KMS-11 (cell line): ENCODE measurements around the gene DPEP2NB.

Experiments
- H2AFZ ChIP-seq: fragments of 200-600 bp; sonication (generic); 2 replicates; pipeline ENCODE4 v1.6.1; 2016; ENCODE audit warnings: antibody characterized with exemption, mixed run types, low read depth
- H3K27ac ChIP-seq: fragments of 200-600 bp; sonication (generic); 2 replicates; pipeline ENCODE4 v1.6.1; 2016; ENCODE audit warnings: mild to moderate bottlenecking, mixed run types
- H3K27me3 ChIP-seq: fragments of 200-600 bp; sonication (generic); 2 replicates; pipeline ENCODE4 v1.6.1; 2017; ENCODE audit warnings: mild to moderate bottlenecking, low read depth, mixed run types, moderate library complexity; ENCODE audit not compliant: insufficient read depth
- H3K36me3 ChIP-seq: fragments of 200-600 bp; sonication (generic); 2 replicates; pipeline ENCODE4 v1.6.1; 2017; ENCODE audit warnings: mild to moderate bottlenecking, mixed run types; ENCODE audit not compliant: insufficient read depth
- H3K4me1 ChIP-seq: fragments of 200-600 bp; sonication (generic); 2 replicates; pipeline ENCODE4 v1.6.1; 2016; ENCODE audit warnings: mild to moderate bottlenecking, low read depth, mixed run types; ENCODE audit not compliant: poor library complexity, severe bottlenecking
- H3K4me2 ChIP-seq: fragments of 200-600 bp; sonication (generic); 2 replicates; pipeline ENCODE4 v1.7.0; 2016; ENCODE audit warnings: mild to moderate bottlenecking, mixed run types
- H3K4me3 ChIP-seq: fragments of 200-600 bp; sonication (generic); IDR thresholded peaks from 2 replicates; pipeline ENCODE4 v1.6.1; 2017; ENCODE audit warnings: low read depth, low read length, mixed read lengths; ENCODE audit not compliant: insufficient read depth
- H3K79me2 ChIP-seq: fragments of 200-600 bp; sonication (generic); 2 replicates; pipeline ENCODE4 v1.6.1; 2016; ENCODE audit warnings: low read depth, mixed run types; ENCODE audit not compliant: insufficient read depth
- H3K9ac ChIP-seq: fragments of 200-600 bp; sonication (generic); 2 replicates; pipeline ENCODE4 v1.6.1; 2016; ENCODE audit warnings: mild to moderate bottlenecking, mixed run types
- H4K20me1 ChIP-seq: fragments of 200-600 bp; sonication (generic); 2 replicates; pipeline ENCODE4 v1.6.1; 2016; ENCODE audit warnings: mild to moderate bottlenecking, mixed run types; ENCODE audit not compliant: insufficient read depth
- TF ChIP-seq, protein P1 (sequence below): fragments of 200-600 bp; sonication (generic); conservative IDR thresholded peaks from 2 replicates; pipeline ENCODE4 v1.6.1; 2017; ENCODE audit warnings: low read depth, mild to moderate bottlenecking, antibody characterized with exemption, low read length, moderate library complexity, mixed read lengths

The DPEP2NB gene

DNA sequence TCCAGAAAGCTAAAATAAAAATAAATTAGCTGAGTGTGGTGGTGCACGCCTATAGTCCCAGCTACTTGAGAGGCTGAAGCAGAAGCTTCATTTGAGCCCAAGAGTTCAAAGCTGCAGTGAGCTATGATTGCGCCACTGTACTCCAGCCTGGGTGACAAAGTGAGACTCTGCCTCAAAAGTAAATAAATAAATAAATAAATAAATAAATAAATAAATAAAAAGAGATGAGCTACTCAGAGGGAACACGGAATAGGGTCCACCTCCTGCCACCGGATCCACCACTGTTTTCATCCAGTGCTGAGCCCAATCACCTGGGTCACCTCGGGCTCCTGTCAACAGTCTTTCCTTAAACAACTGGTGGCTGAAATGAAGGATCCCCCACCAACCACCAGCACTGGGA is 28.8 kb downstream of the DPEP2NB start:
- TF ChIP-seq, protein P1, sequence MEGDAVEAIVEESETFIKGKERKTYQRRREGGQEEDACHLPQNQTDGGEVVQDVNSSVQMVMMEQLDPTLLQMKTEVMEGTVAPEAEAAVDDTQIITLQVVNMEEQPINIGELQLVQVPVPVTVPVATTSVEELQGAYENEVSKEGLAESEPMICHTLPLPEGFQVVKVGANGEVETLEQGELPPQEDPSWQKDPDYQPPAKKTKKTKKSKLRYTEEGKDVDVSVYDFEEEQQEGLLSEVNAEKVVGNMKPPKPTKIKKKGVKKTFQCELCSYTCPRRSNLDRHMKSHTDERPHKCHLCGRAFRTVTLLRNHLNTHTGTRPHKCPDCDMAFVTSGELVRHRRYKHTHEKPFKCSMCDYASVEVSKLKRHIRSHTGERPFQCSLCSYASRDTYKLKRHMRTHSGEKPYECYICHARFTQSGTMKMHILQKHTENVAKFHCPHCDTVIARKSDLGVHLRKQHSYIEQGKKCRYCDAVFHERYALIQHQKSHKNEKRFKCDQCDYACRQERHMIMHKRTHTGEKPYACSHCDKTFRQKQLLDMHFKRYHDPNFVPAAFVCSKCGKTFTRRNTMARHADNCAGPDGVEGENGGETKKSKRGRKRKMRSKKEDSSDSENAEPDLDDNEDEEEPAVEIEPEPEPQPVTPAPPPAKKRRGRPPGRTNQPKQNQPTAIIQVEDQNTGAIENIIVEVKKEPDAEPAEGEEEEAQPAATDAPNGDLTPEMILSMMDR: no peak
- Histone ChIP-seq H3K4me1 (peaks cover 16% of the 10 kb centered on the region), H3K4me3 (no peak overlapping the region), H4K20me1 (no peaks in the 10 kb centered on the region), H3K27me3 (no peaks in the 10 kb centered on the region), H3K36me3 (no peaks in the 10 kb centered on the region), H3K9ac (no peak overlapping the region), H3K79me2 (no peaks in the 10 kb centered on the region), H3K4me2 (no peak overlapping the region), H3K27ac (no peak overlapping the region), H2AFZ (no peak overlapping the region)

DNA sequence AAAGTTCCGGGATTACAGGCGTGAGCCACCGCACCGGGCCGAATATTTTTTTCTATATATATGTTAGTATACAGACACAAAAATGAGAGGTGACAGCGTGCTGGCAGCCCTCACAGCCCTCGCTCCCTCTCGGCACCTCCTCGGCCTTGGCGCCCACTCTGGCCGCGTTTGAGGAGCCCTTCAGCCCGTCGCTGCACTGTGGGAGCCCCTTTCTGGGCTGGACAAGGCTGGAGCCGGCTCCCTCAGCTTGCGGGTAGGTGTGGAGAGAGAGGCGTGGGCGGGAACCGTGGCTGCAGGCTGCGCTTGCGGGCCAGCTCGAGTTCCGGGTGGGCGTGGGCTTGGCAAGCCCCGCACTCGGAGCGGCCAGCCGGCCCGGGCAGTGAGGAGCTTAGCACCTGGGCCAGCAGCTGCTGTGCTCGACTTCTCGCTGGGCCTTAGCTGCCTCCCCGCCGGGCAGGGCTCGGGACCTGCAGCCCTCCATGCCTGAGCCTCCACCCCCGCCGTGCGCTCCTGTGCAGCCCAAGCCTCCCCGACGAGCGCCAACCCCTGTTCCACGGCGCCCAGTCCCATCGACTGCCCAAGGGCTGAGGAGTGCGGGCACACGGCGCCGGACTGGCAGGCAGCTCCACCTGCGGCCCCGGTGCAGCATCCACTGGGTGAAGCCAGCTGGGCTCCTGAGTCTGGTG is 33.6 kb downstream of the DPEP2NB start:
- Histone ChIP-seq H3K27ac (no peak overlapping the region), H4K20me1 (no peaks in the 10 kb centered on the region), H3K4me1 (peaks cover 14% of the 10 kb centered on the region), H3K9ac (no peak overlapping the region), H3K27me3 (no peaks in the 10 kb centered on the region), H3K36me3 (no peaks in the 10 kb centered on the region), H3K4me3 (no peak overlapping the region), H3K79me2 (no peaks in the 10 kb centered on the region), H2AFZ (no peak overlapping the region), H3K4me2 (no peak overlapping the region)
- TF ChIP-seq, protein P1: no peak

DNA sequence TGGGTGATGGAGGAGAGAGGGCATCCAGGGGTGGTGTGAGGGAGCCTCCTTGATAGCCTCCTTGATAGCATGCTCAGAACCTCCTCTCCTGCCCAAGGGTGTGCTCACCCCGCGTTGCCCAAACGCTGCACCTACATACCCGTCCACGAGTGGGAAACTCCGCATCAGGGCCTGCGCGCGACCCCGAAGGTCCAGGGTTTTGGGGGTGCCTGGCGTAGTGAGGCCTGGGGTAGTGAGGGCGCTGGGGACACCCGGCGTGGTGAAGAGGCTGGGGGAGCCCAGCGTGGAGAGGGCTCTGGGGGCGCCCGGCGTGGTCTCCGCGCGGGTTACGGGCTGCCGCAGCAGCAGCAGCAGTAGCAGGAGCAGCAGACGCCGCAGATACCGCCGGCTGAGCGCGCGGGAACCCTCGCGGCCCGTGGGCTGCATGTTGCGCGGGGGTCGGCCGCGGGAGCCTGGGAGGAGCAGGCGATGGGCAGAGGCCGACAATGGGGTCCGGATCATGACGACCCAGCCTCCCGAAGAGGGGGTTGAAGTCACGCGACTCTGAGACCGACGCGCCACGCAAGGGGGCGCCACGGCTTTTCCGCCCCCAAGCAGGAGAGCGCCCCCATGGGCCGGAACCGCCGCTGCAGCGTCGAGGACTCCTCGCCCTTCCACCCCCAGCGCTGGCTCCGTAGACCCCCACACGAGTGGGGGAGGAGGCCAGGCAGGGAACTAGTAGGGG is 35.6 kb downstream of the DPEP2NB start, which contains the start of gene DPEP3:
Gene DPEP3 (minus strand): TSS at position 545 of the 724 bp plus-strand sequence. CDS start 119 bp downstream, at position 426.
- no peak within 1 kb of the TSS for H3K4me2 ChIP-seq
- no peak within 1 kb of the TSS for H3K4me3 ChIP-seq
- no peak within 1 kb of the TSS for H3K9ac ChIP-seq

DNA sequence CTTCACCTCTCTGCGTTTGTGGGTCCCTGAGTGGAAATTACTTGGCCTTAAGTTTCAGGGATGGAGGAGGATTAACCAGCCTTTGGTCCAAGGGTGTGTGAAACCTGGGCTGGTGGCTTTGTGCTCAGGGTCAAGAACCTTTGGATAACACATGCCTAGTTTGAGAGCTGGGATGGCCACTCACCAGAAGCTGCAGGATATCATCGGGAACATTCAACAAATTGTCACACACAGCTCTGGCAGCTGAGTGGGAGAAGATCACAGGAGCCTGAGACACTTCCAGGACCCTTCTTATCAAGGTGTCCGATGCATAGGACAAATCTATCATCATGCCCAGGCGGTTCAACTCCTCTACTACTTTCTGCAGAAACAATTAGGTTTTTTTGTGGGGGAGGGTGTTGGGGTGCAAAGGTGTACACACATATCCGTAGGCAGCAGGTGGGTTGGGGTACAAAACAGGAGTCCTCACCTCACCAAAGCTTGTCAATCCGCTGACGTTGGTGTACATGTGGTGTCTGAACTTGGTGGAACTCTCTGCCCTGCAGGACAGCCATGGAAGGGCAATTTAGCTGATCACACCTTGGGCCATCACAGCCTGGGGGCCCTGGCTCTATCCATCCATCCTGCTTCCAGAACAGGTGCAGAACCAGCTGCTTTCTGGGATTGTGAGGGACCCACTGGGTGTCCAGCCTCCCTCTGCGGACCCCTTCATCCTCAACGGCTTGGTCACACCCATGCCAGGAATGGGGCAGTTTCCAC is 38.1 kb downstream of the DPEP2NB start:
- Histone ChIP-seq H2AFZ (no peak overlapping the region), H4K20me1 (no peaks in the 10 kb centered on the region), H3K27me3 (no peaks in the 10 kb centered on the region), H3K36me3 (no peaks in the 10 kb centered on the region), H3K79me2 (no peaks in the 10 kb centered on the region), H3K27ac (no peak overlapping the region), H3K4me2 (no peak overlapping the region), H3K4me1 (peaks cover 28% of the 10 kb centered on the region), H3K9ac (no peak overlapping the region), H3K4me3 (no peak overlapping the region)
- TF ChIP-seq, protein P1: no peak

More for the DNA sequence above, 35.6 kb downstream of the DPEP2NB start, which contains the start of gene DPEP3:
- Histone ChIP-seq H3K4me1 (peaks cover 21% of the 10 kb centered on the region), H3K36me3 (no peaks in the 10 kb centered on the region), H3K79me2 (no peaks in the 10 kb centered on the region), H3K27ac (no peak within 1 kb of the TSS), H2AFZ (no peak within 1 kb of the TSS), H3K27me3 (no peaks in the 10 kb centered on the region), H4K20me1 (no peaks in the 10 kb centered on the region)
- TF ChIP-seq, protein P1: no peak
